T follicular helper cell (primary cell): ENCODE measurements around the gene ARL14EP.

ENCODE experiments used
- DNase-seq: peaks from one replicate; pipeline ENCODE4 v3.0.0-alpha.2; 2020; ENCODE audit warnings: low read depth
- total RNA-seq, 2 experiments: gene quantifications; one replicate each; lab custom pipeline; 2026; lab: John Stamatoyannopoulos, UW

ARL14EP gene
- total RNA-seq: 69.1 to 71.2 reads per million in 2 experiments

- DNase-seq: peak; percentile 73
Measured at GRCh38 chr11:30322826-30323710, at the start of gene ARL14EP. Gene ARL14EP, plus strand, starts transcription at chr11:30323104. Its CDS starts 7,845 bp downstream, at chr11:30330949.

GRCh38 chr11:30277176-30277575 lies 45.7 kb upstream of the ARL14EP start:
- no peak for DNase-seq

- no peak for DNase-seq
Measured at GRCh38 chr11:30279796-30280195, 43.1 kb upstream of the ARL14EP start.

GRCh38 chr11:30281476-30282288 lies 41.2 kb upstream of the ARL14EP start:
- DNase-seq: no peak

DNA sequence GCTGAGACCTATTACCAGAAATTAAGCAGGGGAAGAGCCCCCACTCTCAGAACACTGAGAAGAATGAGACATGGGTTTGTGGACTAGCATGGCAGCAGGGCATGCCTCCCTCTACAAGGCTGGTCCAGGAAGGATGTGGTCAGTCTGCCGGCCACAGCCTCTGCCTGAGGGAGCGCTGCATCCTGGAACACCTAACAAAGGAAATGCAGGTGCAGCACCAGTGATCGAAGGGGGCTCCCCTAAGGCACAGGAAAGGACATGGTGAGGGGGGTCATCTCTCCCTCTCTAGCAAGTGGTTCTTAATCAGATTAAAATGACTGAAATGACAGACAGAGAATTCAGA lies 40.6 kb upstream of the ARL14EP start:
- DNase-seq: no peak

- DNase-seq: no peak
Measured at GRCh38 chr11:30284836-30285235, 38.1 kb upstream of the ARL14EP start.

GRCh38 chr11:30285416-30286121 lies 37.3 kb upstream of the ARL14EP start:
- no peak for DNase-seq

DNA sequence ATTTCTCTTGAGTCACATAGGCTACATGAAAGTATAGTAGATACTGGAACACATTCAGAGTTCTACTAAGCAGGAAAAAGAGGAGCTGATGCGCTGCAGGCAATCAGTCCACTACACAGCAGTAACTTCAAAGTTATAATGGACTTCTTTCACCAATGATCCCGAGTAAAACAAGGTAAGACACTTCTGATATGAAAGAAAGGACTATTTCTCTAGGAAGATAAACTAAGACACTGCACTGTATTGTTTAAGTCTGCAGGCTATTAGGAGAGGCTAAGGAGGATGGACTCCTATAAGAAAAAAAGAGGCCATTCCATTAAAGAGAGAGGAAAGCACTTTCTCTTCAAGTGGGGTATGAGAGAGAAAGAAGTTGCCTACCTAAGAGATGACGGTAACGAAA lies 31.6 kb upstream of the ARL14EP start:
- DNase-seq: no peak

- DNase-seq: no peak
Measured at GRCh38 chr11:30292545-30292944, 30.4 kb upstream of the ARL14EP start.

GRCh38 chr11:30295178-30295885 lies 27.6 kb upstream of the ARL14EP start:
- DNase-seq: no peak

DNA sequence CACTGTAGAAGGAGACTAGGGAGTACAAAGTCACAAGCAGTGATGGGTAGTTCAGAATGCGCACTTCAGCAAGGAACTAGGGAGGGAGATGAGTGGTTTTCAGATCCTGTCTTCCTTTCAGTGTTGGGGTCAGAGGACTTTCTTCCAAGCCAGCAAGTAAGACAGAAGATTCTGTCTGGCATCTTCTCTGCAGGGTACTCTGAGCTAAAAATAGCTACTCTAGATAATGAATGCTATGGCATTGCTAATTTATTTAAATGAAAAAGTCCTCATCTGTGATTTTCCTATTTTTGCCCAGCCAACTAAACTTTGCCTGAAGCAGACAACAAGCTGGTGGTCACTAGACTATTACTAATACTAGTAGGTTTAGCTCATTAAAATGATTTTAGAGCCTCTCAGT lies 18.3 kb upstream of the ARL14EP start:
- DNase-seq: no peak

DNA sequence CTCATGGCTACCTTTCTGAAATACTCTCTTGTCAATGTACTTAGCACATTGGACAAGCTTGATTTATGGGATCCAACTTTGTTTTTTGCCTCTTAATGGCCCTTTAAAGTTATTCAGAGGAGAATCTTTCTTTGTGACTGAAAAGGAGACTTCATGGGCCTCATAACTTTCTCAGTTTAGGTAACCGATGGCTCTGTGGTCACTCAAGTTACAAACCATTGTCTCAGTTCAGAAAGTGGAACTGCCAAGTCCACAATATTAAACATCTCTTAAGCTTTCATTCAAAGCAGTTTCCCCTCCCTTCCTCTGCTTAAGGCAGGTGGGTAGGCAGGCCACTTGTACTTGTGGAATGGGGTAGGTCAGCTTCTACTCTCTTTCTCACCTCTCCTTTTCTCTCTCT lies 12.3 kb upstream of the ARL14EP start:
- no peak for DNase-seq

DNA sequence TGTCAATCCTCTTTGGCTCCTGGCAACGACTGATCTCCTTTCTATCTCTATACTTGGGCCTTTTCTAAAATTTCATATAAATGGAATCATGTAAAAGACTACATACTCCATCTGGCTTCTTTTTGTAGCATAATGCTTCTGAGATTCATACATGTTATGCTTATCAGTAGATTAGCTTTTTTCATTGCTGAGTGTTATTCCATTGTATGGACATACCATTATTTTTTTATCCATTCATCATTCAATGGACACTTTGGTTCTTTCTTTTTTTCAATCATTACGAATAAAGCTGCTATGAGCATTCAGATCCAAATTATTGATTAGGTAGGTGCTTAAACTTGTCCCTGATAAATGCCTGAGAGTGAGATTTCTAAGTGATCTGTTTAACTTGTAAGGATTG lies 11.7 kb upstream of the ARL14EP start:
- DNase-seq: no peak

- no peak for DNase-seq
Measured at GRCh38 chr11:30312243-30312642, 10.7 kb upstream of the ARL14EP start.

- no peak for DNase-seq
Measured at GRCh38 chr11:30313580-30313979, 9.3 kb upstream of the ARL14EP start.

DNA sequence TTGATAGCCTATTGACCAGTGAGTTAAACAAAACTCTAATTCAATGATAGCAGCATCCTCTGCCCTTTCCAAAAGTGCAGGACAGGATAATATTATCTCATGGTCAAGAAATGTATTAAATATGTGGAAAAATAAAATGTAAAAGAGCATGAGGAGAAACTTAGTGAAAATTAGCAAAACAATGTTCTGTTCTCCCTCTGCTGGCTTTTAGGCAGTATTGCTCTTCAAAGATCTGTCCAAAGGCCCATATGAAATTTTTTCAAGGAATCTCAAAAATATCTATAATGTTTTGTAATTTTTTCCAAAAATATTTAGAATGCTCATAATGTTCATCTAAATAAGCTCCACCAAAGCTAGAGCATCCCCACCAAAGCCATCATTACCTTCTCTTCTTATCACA lies 8.3 kb upstream of the ARL14EP start:
- DNase-seq: no peak

GRCh38 chr11:30316237-30316636 lies 6.7 kb upstream of the ARL14EP start:
- no peak for DNase-seq

DNA sequence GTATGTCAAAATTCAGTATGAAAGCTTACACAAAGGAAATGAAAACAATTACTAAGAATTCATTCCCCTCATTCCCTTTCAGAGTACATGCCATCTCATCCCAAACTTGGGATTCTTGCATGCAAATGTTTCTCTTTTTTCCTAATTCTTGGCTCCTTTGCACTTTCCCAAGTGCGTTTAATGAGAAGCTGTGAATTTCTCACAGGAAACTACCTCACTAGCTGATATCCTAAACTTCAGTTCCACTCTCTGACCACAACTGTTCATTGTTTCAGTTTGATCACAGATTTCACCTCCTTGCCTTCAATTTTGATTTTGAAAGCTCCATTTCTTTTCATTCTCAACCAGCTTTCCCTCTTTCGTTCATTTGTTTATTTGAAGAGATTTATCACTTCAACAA lies 5.9 kb upstream of the ARL14EP start:
- no peak for DNase-seq

DNA sequence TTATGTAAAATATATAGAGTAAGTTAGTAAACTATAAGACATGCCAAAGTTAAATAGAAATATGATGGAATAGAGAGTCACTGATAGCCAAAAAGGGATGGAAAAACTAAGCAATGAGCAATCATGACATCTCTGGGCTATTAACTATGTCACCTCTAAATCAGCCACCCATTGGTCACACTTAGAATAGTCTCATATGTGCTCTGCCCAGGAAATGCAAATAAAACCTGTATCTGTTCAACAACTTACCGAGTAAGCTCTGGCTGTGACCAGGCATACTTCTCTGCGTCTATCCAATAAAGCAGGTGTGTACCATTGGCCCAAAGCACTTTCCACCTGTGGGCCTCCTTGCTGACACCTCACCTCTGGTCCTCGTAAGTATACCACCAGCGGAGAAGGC lies 1.6 kb upstream of the ARL14EP start:
- DNase-seq: no peak

GRCh38 chr11:30322191-30322590 lies 713 bp upstream of the ARL14EP start:
- no peak for DNase-seq

- no peak for DNase-seq
Measured at GRCh38 chr11:30326114-30326778, 3.3 kb downstream of the ARL14EP start.
